GM12892 (cell line): ENCODE results near the gene TRAFD1.

ENCODE experiments used
- POLR2A ChIP-seq: IDR thresholded peaks from 2 replicates; pipeline ENCODE4 v1.6.1; 2011; ENCODE audit warnings: low read depth, low read length, control low read depth
- POLR2AphosphoS5 ChIP-seq: IDR thresholded peaks from 2 replicates; pipeline ENCODE4 v1.6.1; 2011; ENCODE audit warnings: low read depth, low read length, control low read depth

DNA sequence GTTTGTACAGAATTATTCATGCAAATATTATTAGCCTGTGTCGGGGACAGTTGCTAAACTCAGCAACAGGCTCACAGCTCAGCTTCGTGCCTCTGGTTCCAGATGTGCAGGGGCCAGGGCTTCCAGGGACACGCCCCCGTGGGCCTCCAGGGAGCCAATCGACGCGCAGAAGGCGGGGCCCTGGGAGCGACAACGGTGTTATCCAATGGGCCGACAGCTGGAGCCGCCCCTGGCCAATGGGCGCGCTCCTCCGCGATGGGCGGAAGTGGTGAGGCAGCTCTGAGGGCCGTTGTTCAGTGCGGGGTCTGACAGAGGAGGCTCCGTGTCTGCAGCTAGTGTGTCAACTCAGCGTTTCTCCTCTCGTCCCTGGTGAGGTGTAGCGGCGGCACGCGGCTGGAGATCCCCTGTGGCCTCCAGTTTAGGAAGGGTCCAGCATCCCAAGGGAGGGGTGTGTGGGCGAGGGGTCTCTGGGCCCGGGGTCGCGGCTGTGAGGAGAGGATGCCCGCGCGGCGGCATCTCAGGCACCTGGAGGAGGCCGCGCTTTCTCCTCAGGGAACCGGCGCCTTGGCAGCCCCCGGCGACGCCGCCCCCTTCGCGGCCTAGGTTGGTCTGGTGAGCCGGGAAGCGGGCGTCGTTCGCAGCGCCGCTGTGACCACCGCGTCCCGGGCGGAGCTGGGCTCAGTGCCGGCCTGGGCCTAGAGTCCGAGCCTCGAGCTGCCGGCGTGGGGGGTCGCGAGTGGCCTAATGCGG is at the start of gene TRAFD1:
- TF ChIP-seq POLR2AphosphoS5: peak; percentile 99
- peak; percentile 99 for TF ChIP-seq POLR2A
